DMS 273 (cell line): ENCODE results near the gene ANKS1A.

Experiments used
- DNase-seq: peaks from one replicate; lab custom pipeline; 2025; ENCODE audit not compliant: unreplicated experiment; lab: John Stamatoyannopoulos, UW

ANKS1A gene

GRCh38 chr6:34953061-34954025 lies 64.3 kb downstream of the ANKS1A start:
- no peak for DNase-seq

GRCh38 chr6:34955442-34955841 lies 66.4 kb downstream of the ANKS1A start:
- DNase-seq, result no peak

GRCh38 chr6:34957231-34957783 lies 68.3 kb downstream of the ANKS1A start:
- DNase-seq, result no peak

DNA sequence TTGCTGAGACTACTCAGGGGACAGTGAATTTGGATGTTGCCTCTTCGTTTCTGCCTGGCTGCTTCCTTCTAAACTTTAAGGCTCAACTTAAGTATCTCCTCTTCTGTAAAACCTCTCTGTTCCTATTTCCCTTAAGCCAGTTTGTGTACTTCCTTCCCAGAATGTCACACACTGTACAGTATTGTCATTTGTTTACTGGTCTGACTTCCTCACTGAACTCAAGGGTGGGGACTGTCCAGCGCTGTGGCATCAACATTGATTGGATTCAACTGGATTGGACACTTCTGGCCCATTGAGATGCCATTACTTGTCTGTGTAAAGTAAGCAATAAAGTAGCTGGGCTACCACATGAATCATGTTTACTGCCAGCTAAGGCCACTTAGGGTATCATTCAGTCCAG lies 69.7 kb downstream of the ANKS1A start:
- DNase-seq, result no peak

DNA sequence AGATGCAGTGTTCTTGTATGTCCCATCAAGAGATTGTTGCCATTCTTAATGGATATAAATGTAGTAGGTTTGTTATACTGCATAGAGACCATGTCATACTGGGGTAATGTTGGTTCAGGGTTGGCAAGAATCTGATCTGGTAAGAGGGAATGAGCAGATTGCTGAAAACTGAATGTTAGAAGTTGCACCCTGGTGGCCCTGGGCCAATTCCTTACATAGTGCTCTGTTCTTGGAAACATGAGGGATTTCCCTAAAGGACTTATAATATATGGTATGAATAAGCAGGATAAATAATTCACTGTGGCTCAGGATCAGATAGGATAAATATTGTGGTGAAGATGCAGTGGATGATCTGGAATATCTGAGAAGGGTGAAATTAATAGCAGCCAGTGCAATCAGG lies 70.2 kb downstream of the ANKS1A start:
- DNase-seq, result no peak

- DNase-seq, result no peak
Observed at GRCh38 chr6:34961082-34961481, 72.0 kb downstream of the ANKS1A start.

DNA sequence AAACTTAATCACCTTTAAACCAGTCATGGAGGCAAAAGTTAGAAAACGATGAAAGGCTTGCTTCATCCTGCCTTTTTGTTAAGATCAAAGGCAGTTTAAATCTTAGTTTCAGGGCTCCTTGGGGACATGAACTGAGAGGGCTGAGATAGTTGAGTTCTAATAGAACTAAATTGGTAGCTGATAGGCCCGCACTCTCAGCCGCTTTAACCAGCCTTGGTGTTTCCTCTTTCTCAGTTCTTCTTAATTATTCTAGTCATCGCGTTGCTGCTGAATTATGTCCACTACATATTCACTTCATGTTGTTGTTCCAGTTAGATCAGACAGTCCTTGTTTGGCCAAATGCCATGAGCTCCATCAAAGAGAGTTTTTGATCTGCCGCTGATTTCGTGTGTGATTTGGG lies 72.5 kb downstream of the ANKS1A start:
- no peak for DNase-seq

GRCh38 chr6:34964564-34964963 lies 75.5 kb downstream of the ANKS1A start:
- no peak for DNase-seq

DNA sequence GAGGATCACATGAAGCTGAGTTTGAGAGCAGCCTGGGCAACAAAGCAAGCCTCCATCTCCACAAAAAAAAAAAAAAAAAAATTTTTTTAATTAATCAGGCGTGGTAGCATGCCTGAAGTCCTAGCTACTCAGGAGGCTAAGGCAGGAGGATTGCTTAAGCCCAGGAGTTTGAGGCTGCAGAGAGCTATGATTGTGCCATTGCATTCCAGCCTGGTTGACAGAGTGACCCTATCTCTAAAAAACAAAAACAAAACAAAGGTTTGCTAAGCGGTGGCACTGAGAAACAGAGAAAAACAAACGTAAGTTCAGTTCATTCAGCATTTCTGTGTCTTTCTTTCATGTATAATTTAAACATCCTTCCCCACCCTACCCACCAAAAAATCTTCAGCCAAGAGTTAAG lies 78.4 kb downstream of the ANKS1A start:
- DNase-seq, result no peak

- no peak for DNase-seq
Observed at GRCh38 chr6:34969662-34970265, 80.7 kb downstream of the ANKS1A start.

GRCh38 chr6:34970488-34970887 lies 81.4 kb downstream of the ANKS1A start:
- no peak for DNase-seq

DNA sequence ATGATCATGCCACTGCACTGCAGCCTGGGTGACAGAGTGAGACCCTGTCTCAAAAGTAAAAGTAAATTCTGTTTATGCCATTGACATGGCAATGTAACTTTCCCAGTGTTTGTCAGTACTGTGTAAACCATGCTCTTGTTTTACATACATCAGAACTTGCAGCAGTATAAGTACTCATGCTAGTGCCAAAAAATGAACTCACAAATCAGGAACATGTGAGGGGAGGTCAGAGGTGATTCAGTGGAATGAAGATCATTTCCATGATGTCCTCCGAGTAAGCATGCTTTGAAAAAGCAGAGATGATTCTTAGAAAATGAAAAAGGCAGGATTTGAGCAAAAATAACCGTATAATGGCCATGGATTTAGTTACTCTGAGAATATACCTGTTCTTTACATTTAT lies 81.9 kb downstream of the ANKS1A start:
- no peak for DNase-seq

DNA sequence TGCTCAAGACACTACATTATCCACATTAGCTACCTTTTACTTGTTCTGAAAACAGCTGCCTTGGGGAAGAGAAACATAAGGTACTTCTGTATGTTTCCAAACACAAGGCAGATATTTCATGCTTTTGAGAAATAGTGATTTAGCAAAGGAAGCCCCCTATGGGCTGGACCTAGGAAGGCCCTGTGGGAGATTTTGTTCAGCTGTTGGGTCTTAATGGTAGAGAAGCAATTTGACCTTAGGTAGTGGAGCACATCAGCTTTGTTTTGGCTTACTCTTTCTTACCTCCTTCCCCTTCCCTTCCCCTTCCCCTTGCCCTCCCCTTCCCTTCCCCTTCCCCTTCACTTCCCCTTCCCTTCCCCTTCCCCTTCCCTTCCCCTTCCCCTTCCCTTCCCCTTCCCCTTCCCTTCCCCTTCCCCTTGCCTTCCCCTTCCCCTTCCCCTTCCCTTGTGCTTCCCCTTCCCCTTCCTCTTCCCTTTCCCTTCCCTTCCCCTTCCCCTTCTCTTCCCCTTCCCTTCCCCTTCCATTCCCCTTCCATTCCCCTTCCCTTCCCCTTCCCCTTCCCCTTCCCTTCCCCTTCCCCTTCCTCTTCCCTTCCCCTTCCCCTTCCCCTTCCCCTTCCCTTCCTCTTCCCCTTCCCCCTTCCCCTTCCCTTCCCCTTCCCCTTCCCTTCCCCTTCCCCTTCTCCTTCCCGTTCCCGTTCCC lies 84.6 kb downstream of the ANKS1A start:
- peak; percentile 18 for DNase-seq

DNA sequence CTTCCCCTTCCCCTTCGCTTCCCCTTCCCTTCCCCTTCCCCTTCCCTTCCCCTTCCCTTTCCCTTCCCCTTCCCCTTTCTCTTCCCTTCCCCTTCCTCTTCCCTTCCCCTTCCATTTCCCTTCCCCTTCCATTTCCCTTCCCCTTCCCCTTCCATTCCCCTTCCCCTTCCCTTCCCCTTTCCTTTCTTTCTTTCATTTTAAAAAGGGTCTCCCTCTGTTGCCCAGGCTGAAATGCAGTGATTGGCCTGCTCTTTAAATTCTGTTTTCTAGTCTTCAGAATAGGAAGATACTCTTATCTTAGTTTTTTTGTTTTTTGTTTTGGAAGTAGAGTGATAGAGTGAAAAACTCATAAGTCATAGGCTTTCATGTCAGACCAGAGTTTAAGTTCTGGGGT lies 85.2 kb downstream of the ANKS1A start:
- DNase-seq, result no peak

DNA sequence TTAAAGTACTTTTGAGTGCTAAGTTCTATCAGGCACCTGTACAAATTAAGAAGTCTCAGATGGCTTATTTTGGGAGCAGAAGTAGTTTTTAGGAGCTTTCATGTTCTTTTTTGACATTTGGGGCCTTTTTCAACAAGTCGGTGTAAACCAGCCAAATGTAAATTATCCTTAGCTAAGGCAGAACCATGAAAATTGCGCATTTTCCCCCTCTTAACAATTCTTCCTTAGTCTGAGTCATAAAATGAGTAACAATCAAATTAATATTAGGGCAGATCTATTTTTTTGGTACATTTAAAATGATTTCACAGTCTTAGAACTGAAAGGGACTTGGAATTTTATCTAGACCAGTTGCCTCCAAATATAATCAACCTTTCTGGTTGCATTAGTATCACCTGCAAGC lies 87.2 kb downstream of the ANKS1A start:
- no peak for DNase-seq

DNA sequence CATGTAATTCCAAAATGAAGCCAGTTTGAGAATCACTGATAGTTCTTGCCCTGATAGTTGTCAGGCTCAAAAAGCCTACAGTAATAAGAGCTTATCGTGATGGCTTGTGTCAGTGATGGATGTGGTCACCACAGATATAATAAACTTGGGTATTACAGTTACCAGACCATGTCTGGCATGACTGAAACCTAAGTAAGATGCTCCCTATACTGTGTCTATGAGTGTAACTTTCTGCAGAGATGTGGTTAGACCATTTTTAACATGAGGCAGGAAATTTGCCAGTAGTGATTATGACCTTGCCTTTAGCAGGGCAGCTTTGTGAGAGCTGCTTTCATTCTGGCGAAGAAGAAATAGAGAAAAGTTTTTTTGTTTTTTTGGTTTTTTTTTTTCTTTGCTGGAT lies 90.2 kb downstream of the ANKS1A start:
- no peak for DNase-seq

DNA sequence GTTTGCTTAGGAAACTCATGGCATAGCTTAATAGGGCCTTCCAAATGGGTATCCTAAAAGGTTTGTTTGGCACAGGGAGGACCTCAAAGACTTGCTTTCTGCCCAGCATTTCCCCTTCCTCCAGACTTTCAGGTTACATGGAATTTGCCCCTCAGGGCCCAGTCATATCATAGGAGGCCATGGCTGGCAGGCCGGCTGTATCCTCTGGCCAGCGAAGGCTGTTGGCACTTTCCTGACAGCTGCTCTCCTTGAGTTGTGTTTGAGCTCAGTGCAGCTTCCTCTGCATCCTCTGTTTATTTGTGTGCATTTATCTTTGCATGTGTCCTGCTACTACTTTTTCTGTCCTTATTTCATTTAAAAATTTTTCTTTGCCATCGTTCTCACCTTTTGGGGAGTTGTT lies 90.9 kb downstream of the ANKS1A start:
- no peak for DNase-seq

DNA sequence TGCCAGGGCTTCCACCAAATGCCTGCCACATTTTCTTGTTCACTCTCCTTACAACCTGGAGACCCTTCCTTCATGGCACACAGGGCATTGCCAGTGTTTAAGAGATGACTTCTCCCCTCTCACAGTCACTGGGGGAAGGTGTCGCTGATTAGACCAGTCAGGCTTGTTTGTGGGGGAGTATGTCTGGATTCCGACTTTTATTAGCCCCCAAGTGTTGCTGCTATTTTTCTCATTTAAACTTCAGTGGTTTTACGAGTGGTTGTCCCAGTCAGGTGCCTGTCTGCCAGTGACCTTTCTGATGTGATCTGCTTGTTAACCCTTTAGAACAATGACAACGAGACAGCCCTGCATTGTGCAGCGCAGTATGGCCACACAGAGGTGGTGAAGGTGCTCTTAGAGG lies 92.3 kb downstream of the ANKS1A start:
- no peak for DNase-seq

DNA sequence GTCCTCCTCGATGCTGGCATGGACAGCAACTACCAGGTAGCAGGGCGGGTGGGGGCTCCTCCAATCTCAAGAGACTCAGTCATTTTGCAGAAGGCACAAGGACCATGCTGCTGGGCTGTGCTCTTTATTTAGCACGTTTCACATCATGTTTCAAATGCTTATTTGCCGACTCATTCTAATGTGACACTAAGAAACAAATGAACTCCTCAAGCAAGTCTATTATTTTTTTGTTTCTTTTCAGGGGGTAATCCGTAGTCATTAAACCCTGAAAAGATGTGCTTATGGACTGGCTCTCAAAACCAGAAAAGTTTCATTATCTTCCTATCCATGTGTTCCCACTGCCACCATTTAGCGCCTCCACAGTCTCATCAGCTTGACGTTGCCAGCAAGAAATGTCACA lies 92.9 kb downstream of the ANKS1A start:
- no peak for DNase-seq

GRCh38 chr6:34982424-34982852 lies 93.4 kb downstream of the ANKS1A start:
- peak; percentile 49 for DNase-seq

- DNase-seq, result no peak
Observed at GRCh38 chr6:34984416-34984815, 95.4 kb downstream of the ANKS1A start.

DNA sequence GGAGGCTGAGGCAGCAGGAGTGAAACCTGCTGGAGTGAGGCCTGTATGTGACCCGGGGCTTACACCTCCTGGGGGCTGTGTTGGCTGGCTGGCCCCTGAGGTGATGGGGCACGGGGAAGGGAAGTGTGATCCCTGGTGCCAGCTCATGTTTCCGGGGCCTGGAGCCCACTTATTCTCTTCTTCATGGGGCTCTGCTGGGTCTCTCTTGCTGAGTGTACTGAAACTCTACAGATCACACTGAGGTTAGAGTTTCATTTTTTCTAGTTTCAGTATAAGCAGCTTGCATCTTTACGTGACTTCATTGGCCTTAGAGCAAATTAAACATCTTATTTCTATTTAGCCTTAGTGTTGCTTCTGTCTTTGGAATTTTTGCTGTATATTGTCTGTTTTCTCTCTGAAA lies 96.2 kb downstream of the ANKS1A start:
- no peak for DNase-seq
